ENCODE data around the gene PMPCA. TPM values are rescaled to one million over a fixed set of nuclear protein-coding genes. Genes with fewer than 3 reads are reported as not detected.

Gene PMPCA
- total and polyA plus RNA-seq, 4 donors: 27.0 to 75.6 (median 41.6) TPM

- TF ChIP-seq EGR1 (IDR thresholded peaks at IDR 0.05; ENCODE audit: low read depth in 2 of 2) (peak in 1 of 2 donors; percentile 86), JUND (IDR thresholded peaks at IDR 0.05) (peak in 1 of 2 donors; percentile 47), FOXA2 (IDR thresholded peaks at IDR 0.05) (peak; percentile 31), RAD21 (IDR thresholded peaks at IDR 0.05) (peak in 1 of 2 donors; percentile 52)
These were observed 14.9 kb upstream of the PMPCA start (continued) for GRCh38 chr9:136395345-136396218.

GRCh38 chr9:136396219-136396515, 14.3 kb upstream of the PMPCA start:
- H3K9me3 ChIP-seq (ENCODE audit: control insufficient read depth in 4 of 4, low read length in 3 of 4): no peaks in the 10 kb centered on the region
- peak in 1 of 2 donors; percentile 29 for TF ChIP-seq HNF4A (conservative IDR thresholded peaks at IDR 0.05)
- peak in 1 of 2 donors; percentile 68 for TF ChIP-seq EGR1 (IDR thresholded peaks at IDR 0.05; ENCODE audit: low read depth in 2 of 2)
- TF ChIP-seq RXRA (IDR thresholded peaks at IDR 0.05): no peak
- no peak for DNase-seq (ENCODE audit: low spot score)
- peaks cover 0 to 35% (median 17%) of the 10 kb centered on the region in 4 donors for H3K36me3 ChIP-seq (ENCODE audit: control insufficient read depth in 4 of 4, insufficient read depth in 3 of 4, low read depth in 1 of 4, low read length in 3 of 4)
- peaks cover 10 to 53% (median 38%) of the 10 kb centered on the region in 4 donors for H3K4me1 ChIP-seq (ENCODE audit: control insufficient read depth in 4 of 4, insufficient read depth in 4 of 4, low read length in 3 of 4)
- WGBS: 34% methylated on average over 4 of the region's 4 CpGs
- no peak overlapping the region for H3K4me3 ChIP-seq (ENCODE audit: low read depth in 1 of 3, low read length in 3 of 3)
- peak overlapping the region; percentile 78 to 84 for H3K27ac ChIP-seq (ENCODE audit: low read depth in 1 of 2, low read length in 2 of 2)
- peak overlapping the region in 1 of 2 donors; percentile 71 for H3K9ac ChIP-seq (ENCODE audit: low read depth in 1 of 2, low read length in 2 of 2)
- H3K27me3 ChIP-seq (ENCODE audit: control insufficient read depth in 4 of 4, insufficient read depth in 4 of 4, low read length in 3 of 4): no peaks in the 10 kb centered on the region

- Histone ChIP-seq H3K9ac (ENCODE audit: low read depth in 1 of 2, low read length in 2 of 2) (no peak overlapping the region), H3K27me3 (ENCODE audit: control insufficient read depth in 4 of 4, insufficient read depth in 4 of 4, low read length in 3 of 4) (no peaks in the 10 kb centered on the region), H3K4me1 (ENCODE audit: control insufficient read depth in 4 of 4, insufficient read depth in 4 of 4, low read length in 3 of 4) (peaks cover 10 to 53% (median 38%) of the 10 kb centered on the region in 4 donors), H3K4me3 (ENCODE audit: low read depth in 1 of 3, low read length in 3 of 3) (no peak overlapping the region), H3K9me3 (ENCODE audit: control insufficient read depth in 4 of 4, low read length in 3 of 4) (no peaks in the 10 kb centered on the region), H3K36me3 (ENCODE audit: control insufficient read depth in 4 of 4, insufficient read depth in 3 of 4, low read depth in 1 of 4, low read length in 3 of 4) (peaks cover 0 to 30% (median 13%) of the 10 kb centered on the region in 4 donors), H3K27ac (ENCODE audit: low read depth in 1 of 2, low read length in 2 of 2) (no peak overlapping the region)
- WGBS: 83% methylated on average over 6 of the region's 6 CpGs
- DNase-seq (ENCODE audit: low spot score): no peak
- TF ChIP-seq HNF4G (IDR thresholded peaks at IDR 0.05): no peak
- TF ChIP-seq TAF1 (conservative IDR thresholded peaks at IDR 0.05): no peak
- no peak for TF ChIP-seq RAD21 (IDR thresholded peaks at IDR 0.05)
- no peak for TF ChIP-seq ZBTB33 (IDR thresholded peaks at IDR 0.05)
- TF ChIP-seq MAX (IDR thresholded peaks at IDR 0.05): no peak
- TF ChIP-seq CTCF (IDR thresholded peaks at IDR 0.05; ENCODE audit: low read depth, low read length, missing input control): no peak
- TF ChIP-seq HNF4A (conservative IDR thresholded peaks at IDR 0.05): no peak
- no peak for TF ChIP-seq GABPA (IDR thresholded peaks at IDR 0.05 in 1 of 2, conservative IDR thresholded peaks at IDR 0.05 in 1 of 2)
- no peak for TF ChIP-seq YY1 (IDR thresholded peaks at IDR 0.05)
- TF ChIP-seq FOXA1 (IDR thresholded peaks at IDR 0.05): no peak
- no peak for TF ChIP-seq ATF3 (IDR thresholded peaks at IDR 0.05)
- TF ChIP-seq JUND (IDR thresholded peaks at IDR 0.05): no peak
- TF ChIP-seq RXRA (IDR thresholded peaks at IDR 0.05): no peak
- no peak for TF ChIP-seq FOXA2 (IDR thresholded peaks at IDR 0.05)
- TF ChIP-seq EGR1 (IDR thresholded peaks at IDR 0.05; ENCODE audit: low read depth in 2 of 2): no peak
- TF ChIP-seq SP1 (IDR thresholded peaks at IDR 0.05): no peak
These were observed 12.8 kb upstream of the PMPCA start for GRCh38 chr9:136397643-136398042.

All from liver (tissue), 9 donors.